GM19351 (cell line): ENCODE results near the gene GPER1.
"Not testable (repeated sequence)": the region's sequence is repeated elsewhere in the genome, so short reads cannot be mapped to it uniquely, and the experiment has no call there.

Experiments
- ATAC-seq: cut with Tn5 transposase; IDR thresholded peaks from one replicate; pipeline ENCODE4 v1.9.1; 2021; ENCODE audit warnings: mild to moderate bottlenecking, moderate library complexity; ENCODE audit not compliant: unreplicated experiment

Gene GPER1

DNA sequence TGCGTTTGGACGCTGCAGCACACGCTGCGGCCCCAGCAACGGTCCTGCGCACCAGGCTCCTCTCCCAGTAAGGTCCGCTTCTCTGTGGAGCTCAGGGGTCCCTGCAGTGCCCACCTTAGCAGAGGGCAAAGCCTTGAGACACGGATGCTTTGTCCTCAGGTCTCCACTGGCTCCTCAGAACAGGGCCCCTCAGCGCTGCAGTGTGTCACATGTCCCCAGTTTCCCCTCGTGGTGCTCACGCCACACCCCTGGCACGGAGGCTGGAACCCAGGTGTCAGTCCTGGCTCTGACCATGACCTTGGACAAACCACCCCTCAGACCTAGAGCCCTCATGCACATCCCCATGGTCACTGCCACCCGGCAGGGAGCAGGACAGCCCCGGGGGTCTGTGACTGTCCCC lies 19.9 kb upstream of the GPER1 start:
- no peak for ATAC-seq

DNA sequence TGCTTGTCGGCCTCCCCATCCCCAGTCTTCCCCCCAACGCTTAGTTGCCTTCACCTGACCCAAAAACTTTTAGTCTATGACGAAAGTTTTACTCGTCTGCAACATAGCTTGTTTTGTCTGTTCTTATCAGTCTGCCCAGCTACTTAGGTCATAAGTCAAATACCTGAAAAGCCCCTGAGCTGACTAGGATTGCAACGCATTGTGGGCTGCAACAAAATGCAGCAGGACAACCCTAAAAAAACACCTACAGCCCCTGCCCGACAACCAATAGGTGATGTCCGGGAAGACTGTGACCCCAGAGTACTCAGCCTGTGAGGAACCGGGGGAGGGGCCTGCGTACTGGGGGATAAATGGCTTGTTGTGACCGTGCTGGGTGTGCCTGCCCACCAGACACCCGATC lies 19.3 kb upstream of the GPER1 start:
- ATAC-seq = no peak

DNA sequence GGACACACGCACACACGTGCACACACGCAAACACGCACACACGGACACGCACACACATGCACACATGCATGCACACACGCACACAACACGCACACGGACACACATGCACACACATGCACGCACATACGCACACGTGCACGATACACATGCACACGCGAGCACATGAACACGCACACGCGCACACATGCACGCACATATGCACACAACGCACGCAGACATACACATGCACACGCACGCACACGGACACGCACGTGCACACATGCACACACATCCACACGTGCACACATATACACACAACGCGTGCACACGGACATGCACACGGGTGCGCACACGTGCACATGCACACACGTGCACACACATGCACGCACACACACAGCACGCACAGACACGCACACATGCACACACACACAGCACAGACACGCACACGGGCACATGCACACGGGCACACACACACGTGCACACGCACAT lies 17.3 kb upstream of the GPER1 start:
- no peak for ATAC-seq

DNA sequence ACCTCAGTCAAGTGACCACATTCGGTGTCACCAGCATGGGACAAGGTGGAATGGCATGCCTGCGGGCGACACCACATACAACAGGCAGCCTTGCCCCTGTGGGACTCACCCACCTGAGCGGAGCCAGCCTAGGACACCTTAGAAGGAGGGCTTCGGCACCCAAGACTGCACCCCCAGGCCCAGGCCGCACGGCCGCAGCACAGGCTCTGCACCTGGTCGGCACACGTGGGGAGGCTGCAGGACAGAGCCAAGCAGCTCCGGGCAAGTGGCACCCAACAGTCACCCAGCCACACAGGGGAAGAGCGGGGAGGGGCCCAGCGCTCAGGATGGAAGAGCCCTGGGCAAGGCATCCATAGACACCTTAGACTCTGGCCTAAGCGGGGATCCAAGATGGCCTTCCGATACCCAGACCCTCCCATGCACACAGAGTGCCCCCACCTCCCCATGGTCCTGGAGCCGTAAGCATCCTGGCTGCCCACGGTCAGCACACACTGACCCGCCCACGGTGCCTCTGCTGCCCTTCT lies 16.1 kb upstream of the GPER1 start:
- no peak for ATAC-seq

DNA sequence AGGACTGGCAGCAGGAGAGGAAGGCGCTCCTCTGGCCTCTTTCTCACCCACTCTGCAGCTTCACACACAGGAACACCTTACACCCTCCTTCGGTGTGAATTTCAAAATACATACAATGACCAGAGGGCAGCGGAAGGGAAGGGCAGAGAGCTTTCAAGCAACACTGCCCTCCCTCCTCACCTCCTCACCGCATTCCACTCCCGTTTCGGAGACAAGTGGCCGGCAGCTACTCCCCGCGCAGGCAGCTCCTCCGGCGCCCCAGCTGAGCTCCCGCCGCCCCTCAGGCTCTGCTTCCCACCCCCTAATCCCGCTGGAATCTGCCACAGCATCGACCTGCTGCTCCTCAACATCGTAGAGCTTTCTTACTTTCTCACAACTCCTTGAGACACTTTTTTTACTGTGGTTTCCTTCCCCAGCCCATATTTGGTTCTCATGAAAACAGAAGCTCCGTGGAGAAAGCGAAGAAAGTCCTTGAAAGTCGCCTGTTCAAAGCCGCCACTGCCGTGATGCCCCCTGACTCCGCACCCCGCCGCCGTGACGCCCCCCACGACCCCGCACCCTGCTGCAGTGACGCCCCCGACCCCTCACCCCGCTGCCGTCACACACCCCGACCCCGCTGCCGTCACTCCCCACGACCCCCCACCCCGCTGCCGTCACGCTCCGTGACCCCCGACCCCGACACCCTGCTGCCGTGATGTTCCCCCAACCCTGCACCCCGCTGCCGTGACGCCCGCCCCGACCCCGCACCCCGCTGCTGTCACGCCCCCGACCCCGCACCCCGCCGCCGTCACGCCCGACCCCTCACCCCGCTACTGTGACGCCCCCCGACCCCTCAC lies 14.6 kb upstream of the GPER1 start:
- no peak for ATAC-seq

DNA sequence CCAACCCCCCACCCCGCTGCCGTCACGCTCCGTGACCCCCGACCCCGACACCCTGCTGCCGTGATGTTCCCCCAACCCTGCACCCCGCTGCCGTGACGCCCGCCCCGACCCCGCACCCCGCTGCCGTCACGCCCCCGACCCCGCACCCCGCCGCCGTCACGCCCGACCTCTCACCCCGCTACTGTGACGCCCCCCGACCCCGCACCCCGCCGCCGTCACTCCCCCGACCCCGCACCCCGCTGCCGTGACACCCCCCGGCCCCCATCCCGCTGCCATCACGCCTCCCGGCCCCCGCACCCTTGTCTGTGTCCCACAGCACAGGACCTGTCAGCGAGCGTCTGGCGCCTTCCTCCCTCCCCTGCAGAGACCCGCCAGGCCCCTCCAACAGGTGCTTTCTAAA lies 13.9 kb upstream of the GPER1 start:
- not testable (repeated sequence) for ATAC-seq

DNA sequence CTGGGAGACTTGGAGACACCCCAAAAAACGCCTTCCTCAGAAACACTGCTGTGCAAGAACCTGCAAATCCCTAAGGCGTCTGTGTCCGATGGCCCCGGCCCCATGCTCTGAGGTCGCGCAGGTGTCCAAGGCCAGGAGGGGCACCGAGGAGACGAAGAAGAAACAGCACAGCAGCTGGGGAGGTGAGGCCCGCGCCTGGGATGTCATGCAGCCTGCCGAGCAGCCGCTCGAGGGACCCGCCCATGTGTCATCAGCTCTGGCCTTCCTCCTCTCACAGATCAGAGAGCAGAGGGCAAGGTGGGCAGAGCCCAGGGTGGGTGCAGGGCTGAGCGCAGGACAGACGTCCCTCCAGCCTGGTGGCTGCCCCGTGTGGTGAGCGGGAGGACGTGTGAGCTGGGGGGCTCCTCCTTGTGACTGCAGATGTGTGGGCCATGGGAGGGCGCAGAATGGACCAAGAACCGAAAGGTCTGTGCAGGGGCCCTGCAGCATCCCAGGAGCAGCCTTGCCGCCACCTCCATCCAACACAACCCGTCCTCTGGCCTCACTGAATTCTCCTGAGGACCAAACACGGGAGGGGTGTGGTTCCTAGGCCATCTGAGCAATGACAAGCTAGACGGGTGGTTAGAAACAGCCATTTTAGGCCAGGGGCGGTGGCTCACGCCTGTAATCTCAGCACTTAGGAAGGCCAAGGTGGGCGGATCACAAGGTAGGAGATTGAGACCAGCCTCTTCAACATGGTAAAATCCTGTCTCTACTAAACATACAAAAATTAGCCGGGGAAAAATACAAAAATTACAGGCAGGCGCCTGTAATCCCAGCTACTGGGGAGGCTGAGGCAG lies 13.1 kb upstream of the GPER1 start:
- no peak for ATAC-seq

DNA sequence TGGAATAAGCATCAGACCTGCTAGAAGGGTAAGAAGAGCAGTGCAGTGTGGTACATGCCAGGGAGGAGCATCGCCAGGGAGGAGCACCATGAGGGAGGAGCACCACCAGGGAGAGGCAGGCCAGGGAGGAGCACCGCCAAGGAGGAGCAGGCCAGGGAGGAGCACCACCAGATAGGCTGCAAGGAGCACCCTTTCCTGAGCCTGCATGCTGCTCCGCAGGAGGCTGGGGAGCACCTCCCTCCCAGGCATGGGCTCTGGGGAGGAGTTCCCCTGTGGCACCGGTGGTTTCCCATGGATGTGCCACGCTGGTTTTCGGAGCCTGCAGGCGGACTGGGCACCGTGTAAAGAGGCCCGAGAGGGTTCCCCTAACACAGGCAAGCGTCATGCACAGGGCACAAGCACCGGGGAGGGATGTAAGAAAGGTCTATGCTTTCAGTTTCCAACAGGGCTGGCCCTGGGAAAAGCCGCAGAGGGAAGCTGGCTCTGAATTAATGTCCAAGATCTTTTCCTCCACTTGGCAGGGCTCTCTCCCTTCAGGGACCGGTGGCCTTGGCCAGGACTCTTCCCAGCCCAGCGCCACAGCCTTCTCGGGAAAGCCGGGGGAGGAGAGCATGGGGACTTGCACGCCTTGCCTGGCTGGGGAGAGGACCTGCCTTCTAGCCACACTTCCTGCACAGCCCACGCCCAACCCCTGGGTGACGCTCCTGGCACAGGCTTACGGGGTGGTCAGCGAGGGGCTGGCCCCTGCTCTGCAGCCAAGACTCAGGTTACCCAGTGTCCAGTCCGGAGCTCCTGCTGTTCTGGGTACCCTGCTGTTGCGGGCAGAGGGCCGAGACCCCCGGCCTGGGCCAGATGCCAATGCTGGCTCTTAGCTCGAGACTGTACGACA lies 11.5 kb upstream of the GPER1 start:
- no peak for ATAC-seq

DNA sequence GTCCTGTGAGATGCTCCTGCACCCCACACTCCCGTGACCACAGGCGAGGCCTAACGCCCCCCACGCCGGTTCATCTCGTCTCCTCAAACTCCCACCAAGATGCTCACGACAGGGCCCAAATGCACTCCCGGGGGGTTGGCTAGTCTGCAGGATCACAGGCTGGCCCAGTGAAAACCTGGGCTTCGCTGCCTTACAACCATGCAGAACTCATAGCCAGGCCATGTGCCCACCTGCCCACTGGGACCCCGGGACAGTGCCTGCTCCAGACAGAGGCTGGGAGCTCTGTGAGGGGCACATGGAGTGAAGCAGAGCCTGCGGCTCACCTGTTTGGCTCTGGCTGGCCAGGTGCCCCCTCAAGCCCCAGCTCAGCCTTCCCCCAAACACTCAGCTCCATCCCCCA lies 9.4 kb upstream of the GPER1 start:
- no peak for ATAC-seq

DNA sequence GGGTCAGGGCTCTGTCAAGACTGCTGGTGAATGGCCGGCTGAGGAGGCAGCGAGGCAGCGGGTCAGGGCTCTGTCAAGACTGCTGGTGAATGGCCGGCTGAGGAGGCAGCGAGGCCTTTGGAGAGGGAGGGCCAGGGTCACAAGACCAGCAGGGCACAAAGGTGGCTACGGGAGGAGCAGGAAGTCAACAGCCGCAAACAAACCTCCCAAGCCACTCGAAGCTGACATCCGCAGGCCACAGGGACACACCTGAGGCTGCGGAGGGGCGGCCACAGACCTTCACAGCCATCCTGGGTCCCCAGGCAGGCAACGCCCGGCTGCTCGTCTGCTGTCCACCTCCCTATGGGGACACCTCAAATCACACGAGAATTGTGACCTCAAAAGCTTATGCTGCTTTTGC lies 8.9 kb upstream of the GPER1 start:
- no peak for ATAC-seq

DNA sequence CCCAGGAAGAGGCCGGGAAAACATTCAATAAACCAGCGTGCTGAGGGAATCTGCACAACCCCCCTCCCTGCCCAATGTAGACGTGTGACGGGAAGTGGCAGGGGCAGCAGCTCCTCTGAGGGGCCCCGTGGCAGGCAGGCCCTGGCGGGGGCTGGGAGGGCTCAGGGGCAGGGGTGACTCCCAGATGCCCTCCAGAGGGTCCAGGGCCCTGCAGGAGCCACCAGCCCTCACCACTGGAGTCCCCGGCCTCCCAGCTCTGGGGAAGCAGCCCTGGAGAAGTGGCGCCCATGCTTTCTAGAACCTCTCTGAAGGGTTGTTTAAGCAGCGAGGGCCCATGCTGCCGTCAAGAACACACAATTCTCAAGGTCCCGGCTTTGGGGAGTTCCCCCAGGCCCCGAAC lies 8.4 kb upstream of the GPER1 start:
- ATAC-seq = no peak

DNA sequence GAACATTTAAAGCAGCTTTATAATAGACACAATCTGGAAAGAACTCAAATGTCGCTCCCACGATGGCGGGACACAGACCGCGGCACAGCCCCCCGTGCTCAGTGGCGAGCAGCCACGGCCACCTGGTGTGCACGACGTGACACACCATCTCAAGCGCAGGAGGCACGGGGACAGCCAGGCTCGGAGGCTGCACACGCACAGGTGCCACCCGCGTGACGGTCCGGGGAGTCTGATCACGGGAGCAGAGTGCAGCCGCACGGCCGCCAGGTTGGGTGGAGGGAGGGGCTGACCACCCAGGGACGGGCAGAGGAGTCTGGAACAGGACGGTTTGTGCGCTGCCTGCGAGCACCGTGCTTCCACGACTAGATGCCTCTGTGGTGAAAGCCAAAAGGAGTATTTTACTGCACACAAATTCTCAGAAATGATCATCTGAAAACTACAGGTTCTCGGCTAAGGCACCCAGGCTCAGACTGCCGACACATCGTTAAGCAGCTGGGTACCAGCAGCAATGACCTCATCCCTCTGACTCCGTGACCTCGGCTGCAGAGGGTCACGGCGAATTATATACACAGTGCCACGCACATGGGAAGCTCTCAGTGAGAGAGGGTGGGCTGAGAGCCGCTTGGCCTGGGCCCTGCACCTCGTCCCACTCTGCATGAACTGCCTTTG lies 7.5 kb upstream of the GPER1 start:
- no peak for ATAC-seq

DNA sequence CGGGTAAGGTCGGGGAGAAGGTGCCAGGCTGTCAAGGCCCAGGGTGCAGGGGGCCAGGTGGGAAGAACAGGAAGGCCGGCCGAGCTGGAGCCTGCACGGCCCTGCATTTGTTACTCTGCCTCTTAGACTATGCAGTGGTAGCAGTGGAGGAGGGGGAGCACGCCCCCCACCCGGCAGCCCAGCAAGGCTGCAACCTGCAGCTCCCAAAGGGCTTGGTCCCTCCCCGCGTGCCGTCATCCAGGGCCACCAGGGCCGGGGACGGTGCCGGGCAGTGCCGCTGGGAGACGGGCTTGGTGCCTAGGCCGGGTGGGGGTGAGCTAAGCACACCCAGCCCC lies 7.0 kb upstream of the GPER1 start:
- ATAC-seq = no peak

DNA sequence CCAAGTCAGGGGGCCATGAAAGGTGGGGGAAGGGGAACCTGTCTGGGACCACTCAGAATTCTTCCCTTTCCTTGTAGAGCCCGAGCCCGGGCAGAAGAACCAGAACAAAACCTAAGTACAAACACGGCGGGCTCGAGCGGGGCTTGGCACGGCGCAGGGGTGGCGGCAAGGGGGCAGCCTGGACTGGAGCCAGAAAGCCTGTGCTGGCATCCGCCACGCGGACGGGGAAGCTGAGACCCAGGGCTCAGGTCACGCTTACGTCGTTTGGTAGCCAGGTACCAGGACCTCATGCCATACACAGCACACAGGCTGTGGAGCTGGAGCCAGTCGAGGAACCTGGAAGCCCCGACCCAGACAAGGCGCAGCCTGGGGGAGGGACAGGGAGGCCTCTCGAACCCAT lies 6.6 kb upstream of the GPER1 start:
- ATAC-seq = no peak

DNA sequence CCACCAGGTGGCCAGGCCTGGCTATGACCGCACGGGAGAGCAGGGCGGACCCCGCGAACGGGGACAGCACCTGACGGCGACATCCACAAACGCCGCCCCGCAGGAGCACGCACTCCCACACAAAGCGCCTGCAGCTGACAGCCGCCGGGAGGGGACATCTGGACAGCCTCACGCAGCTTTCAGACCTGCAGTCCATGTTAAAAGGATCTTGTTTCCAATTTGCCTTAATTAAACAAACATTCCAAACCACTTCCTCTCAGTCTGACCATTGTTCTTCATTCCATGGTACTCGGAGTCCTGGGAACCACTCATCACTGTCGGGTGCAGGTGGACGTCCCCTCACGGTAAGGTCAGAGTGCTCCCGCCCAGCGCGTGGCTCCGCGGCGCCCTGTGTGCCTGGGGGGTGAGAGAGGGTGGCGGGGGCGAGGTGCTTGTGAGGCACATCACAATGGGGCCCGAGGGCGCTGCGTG lies 5.9 kb upstream of the GPER1 start:
- no peak for ATAC-seq

DNA sequence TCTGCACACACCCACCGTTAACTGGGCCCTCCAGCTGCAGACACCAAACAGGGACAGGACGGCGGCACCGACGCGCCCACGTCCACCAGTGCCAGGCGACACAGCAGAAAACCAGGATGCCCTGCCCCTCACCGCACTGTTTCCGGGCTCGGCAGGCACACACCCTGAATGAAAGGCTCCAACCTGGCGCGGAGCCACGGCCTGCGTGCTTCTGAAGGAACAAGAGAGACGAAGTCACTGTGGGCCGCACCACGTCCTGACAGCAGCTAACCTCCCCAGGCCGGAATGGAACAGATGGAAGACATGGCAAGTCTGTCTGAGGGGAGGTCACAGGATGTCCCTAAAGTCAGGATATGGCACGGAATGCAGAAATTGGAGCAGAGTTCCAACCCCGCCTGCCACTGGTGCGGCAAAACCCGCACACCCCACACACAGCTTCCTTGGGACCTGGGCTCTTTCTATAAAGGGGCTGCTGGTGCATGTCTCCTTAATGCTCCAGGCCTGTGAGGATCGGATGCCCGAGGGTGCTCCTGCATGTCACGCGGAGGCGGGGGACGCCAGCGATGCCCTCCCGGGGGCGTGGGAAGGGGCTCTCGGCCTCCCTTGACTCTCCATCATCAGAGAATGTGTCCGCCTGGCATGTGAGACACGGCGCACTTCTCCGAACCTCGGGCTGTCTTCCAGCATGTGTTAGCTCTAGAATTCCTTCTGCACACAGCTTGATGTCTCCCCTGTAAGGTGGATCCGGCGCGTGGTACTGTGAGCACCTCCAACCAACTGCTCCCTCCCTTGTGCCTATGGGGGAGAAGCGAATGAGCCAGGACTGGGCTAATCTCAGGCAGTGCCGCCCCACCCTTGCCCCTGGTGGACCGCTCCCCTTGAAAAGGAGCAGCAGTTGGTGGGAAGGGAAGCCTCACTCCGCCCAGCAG lies 3.9 kb upstream of the GPER1 start:
- no peak for ATAC-seq

DNA sequence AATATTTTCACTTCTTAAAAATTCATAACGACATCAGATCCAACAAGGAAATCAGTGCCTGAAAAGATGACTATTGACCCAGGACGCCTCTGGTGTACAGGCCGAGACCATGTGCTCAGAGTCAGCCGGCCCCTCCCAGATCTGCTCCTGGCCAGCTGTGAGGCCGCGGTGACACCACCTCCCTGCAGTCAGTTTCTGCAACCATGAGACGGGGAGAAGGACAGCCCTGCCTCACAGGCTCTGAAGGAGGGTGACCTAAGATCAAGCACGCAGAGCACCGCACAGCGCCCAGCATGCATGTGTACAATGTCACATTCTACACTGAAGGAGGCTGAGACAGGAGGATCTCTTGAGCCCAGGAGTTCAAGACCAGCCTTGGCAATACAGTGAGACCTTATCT lies 2.6 kb upstream of the GPER1 start:
- no peak for ATAC-seq

DNA sequence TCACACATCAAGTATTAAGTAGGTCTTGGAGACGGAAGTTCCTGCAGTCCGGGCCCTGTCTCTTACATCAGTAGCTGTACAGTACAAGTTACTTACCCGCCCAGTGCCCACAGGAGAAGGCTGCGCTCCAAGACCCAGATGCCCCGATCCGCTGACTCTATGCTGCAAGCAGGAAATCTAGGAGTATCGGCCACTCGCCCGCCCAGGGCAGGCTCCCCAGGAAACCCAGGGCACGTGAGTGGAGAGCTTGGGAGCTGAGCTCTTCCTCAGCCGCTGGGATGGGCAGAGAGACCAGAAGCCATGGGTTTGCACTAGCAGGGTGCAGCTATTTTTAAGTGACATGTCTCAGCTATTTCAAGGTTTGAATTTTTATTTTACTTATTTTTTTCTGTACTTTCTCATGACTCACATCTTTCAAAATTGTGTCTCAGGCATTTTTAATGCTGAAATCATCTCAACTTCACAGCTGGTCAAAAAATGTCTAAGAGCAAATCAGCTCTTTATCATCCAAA lies 1.9 kb upstream of the GPER1 start:
- no peak for ATAC-seq
